T-cell (primary cell): ENCODE data around the gene PSEN1. TPM values are rescaled to one million over a fixed set of nuclear protein-coding genes. Genes with fewer than 3 reads are reported as not detected.
"Not testable (repeated sequence)": the region's sequence is repeated elsewhere in the genome, so short reads cannot be mapped to it uniquely, and the experiment has no call there.

Experiments
- ATAC-seq, 4 experiments: fragments of 200-7000 bp in 3 of 4; fragments of 150-1000 bp in 1 of 4; cut with Tn5 transposase; replicated peaks in 1 of 4; 1 replicate in 3 of 4; 2 replicates in 1 of 4; pipeline ENCODE4 v1.10.0; 2021; ENCODE audit warnings: moderate library complexity in 3 of 4, mild to moderate bottlenecking in 2 of 4, moderate number of reproducible peaks in 1 of 4
- CTCF ChIA-PET, 2 donors: fragments of 300-600 bp; sonication (Branson Sonifier 250); formaldehyde crosslinking; loops; one replicate each; lab custom pipeline; 2022; ENCODE audit warnings: antibody characterized with exemption in 2 of 2; lab: Charles Lee
- POLR2A ChIA-PET, 2 donors: fragments of 300-600 bp; sonication (Branson Sonifier 250); formaldehyde crosslinking; loops; one replicate each; lab custom pipeline; 2022; ENCODE audit warnings: antibody characterized with exemption in 2 of 2; lab: Charles Lee
- DNase-seq, 35 experiments: peaks; one replicate each; pipeline versions ENCODE4 v3.0.0 to v3.0.0-alpha.2; 2013 to 2023
- H3K27ac ChIP-seq: one replicate; pipeline ENCODE4 v1.5.1; 2013; ENCODE audit warnings: low read length
- H3K27me3 ChIP-seq, 2 experiments: replicated peaks in 1 of 2; 1 replicate in 1 of 2; 2 replicates in 1 of 2; pipeline versions ENCODE4 v1.6.1 to v1.7.0; 2013; ENCODE audit warnings: low read length in 1 of 2, mixed read lengths in 1 of 2; ENCODE audit not compliant: control insufficient read depth in 2 of 2, insufficient read depth in 2 of 2; ENCODE audit errors: extremely low read depth in 1 of 2
- H3K36me3 ChIP-seq, 2 donors: 1 replicate in 1 of 2; 2 replicates in 1 of 2; pipeline versions ENCODE4 v1.6.1 to v1.7.0; 2013; ENCODE audit warnings: low read length in 1 of 2; ENCODE audit not compliant: control insufficient read depth in 2 of 2, insufficient read depth in 1 of 2; ENCODE audit errors: extremely low read depth in 1 of 2
- H3K4me1 ChIP-seq, 2 experiments: 1 replicate in 1 of 2; 2 replicates in 1 of 2; pipeline versions ENCODE4 v1.6.1 to v1.7.0; 2013; ENCODE audit warnings: low read length in 2 of 2, mixed read lengths in 1 of 2; ENCODE audit not compliant: insufficient read depth in 2 of 2, control insufficient read depth in 1 of 2; ENCODE audit errors: extremely low read depth in 1 of 2
- H3K4me3 ChIP-seq, 2 donors: 1 replicate in 1 of 2; 2 replicates in 1 of 2; pipeline versions ENCODE4 v1.5.1 to v1.7.0; 2013; ENCODE audit warnings: mild to moderate bottlenecking in 2 of 2, low read length in 1 of 2, moderate library complexity in 1 of 2; ENCODE audit not compliant: control insufficient read depth in 1 of 2; ENCODE audit errors: extremely low read depth in 1 of 2
- H3K9me3 ChIP-seq: 2 replicates; pipeline ENCODE4 v1.7.0; 2013
- H3K27ac Mint-ChIP-seq, 2 donors: one replicate each; pipeline ENCODE4 v1.8.0; 2020 to 2021; ENCODE audit warnings: mild to moderate bottlenecking in 2 of 2, mixed read lengths in 2 of 2
- H3K27me3 Mint-ChIP-seq, 2 donors: one replicate each; pipeline ENCODE4 v1.8.0; 2021 to 2022; ENCODE audit warnings: mixed read lengths in 2 of 2
- H3K36me3 Mint-ChIP-seq: one replicate; pipeline ENCODE4 v1.8.0; 2021; ENCODE audit warnings: mixed read lengths
- H3K4me1 Mint-ChIP-seq, 3 donors: one replicate each; pipeline ENCODE4 v1.8.0; 2020 to 2022; ENCODE audit warnings: mixed read lengths in 3 of 3, mild to moderate bottlenecking in 1 of 3
- H3K4me3 Mint-ChIP-seq, 3 donors: one replicate each; pipeline ENCODE4 v1.8.0; 2020 to 2022; ENCODE audit warnings: mild to moderate bottlenecking in 3 of 3, mixed read lengths in 3 of 3, moderate library complexity in 3 of 3
- H3K9me3 Mint-ChIP-seq, 3 donors: one replicate each; pipeline ENCODE4 v1.8.0; 2020 to 2022; ENCODE audit warnings: mixed read lengths in 3 of 3
- WGBS: methylation state at CpG from one replicate; pipeline ENCODE4 v1.1.5; 2013; ENCODE audit warnings: missing lambda C conversion rate; ENCODE audit not compliant: insufficient coverage; 5-methylcytosine and 5-hydroxymethylcytosine counted together
- total RNA-seq, 35 experiments: library from RNA in 6 of 35; stranded (reverse) in 6 of 35; fragments of 120-200 nt in 1 of 35; gene quantifications; one replicate each; pipeline versions ENCODE4 v1.2.1 to v1.2.4 and lab custom pipeline; 2013 to 2026

PSEN1 gene
- total RNA-seq, 5 donors from 2014 or later (not counting 1 experiment from before 2014, with no cell fraction given), result 31.7 to 49.2 (median 37.9) TPM

DNA sequence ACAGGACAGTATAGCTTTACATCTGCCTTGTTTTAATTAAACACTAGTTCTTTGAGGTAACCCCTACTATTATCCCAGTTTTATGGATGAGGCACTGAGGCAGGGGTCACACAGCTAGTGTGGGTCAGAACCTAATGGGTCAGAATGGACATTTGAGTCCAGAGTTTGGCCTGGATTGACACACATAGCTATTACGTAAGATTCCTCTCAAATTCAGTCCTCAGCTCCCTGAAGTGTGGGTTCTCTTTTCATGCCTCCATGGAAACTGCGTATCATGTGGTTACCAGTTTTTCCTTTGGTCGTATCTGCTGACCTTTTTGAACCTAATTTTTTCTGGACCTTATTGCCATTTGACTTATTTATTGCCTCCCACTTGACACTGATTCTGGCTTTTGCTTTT, 40.4 kb downstream of the PSEN1 start:
- WGBS, result 81% methylated on average over 3 of the region's 3 CpGs
- H3K27me3 Mint-ChIP-seq, result no peaks in the 10 kb centered on the region
- peaks cover 48% of the 10 kb centered on the region for H3K36me3 Mint-ChIP-seq
- Histone ChIP-seq H3K27ac (no peak overlapping the region), H3K27me3 (no peaks in the 10 kb centered on the region), H3K4me1 (no peaks in the 10 kb centered on the region), H3K9me3 (no peaks in the 10 kb centered on the region), H3K36me3 (peaks cover 14 to 75% of the 10 kb centered on the region in 2 donors), H3K4me3 (no peak overlapping the region)
- no peaks in the 10 kb centered on the region for H3K9me3 Mint-ChIP-seq
- ChIA-PET POLR2A (no interaction called here), CTCF (interaction anchor here in 1 of 2 donors (0.6 kb wide), 1 partner anchor 287 kb away, joined by 4 read pairs; no protein-coding TSS in a partner anchor)
- no peak overlapping the region for H3K27ac Mint-ChIP-seq
- ATAC-seq, result no peak
- H3K4me1 Mint-ChIP-seq, result no peaks in the 10 kb centered on the region
- no peak for DNase-seq
- no peak overlapping the region for H3K4me3 Mint-ChIP-seq

DNA sequence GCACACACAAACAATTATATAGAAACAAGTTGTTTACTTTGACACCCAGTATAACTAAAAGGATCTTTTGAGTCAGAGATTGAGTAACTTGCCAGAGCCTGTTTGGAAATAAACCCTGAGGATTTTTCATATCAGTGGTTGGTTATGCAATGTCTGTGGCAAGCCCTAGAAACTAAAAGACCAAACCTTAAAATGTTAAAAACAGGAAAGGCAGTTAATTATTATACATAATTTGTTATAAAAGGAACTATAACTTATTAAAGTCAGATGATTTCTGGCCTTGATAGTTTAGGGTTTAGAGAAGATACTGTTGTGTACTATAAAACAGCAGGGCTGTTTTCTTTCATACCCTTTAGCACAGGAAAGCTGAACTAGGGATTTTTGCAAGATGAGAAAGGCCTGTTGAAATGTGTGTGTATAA, 44.1 kb downstream of the PSEN1 start:
- ChIA-PET POLR2A (no interaction called here), CTCF (no interaction called here)
- DNase-seq (no peak), ATAC-seq (no peak)
- no peak overlapping the region for H3K27ac ChIP-seq
- no peaks in the 10 kb centered on the region for H3K27me3 ChIP-seq
- H3K9me3 ChIP-seq, result no peaks in the 10 kb centered on the region
- no peaks in the 10 kb centered on the region for H3K4me1 ChIP-seq
- Mint-ChIP-seq H3K27me3 (no peaks in the 10 kb centered on the region), H3K9me3 (no peaks in the 10 kb centered on the region), H3K4me1 (no peaks in the 10 kb centered on the region), H3K27ac (no peak overlapping the region), H3K4me3 (no peak overlapping the region), H3K36me3 (peaks cover 29% of the 10 kb centered on the region)
- peaks cover 5 to 50% of the 10 kb centered on the region in 2 donors for H3K36me3 ChIP-seq
- no peak overlapping the region for H3K4me3 ChIP-seq

DNA sequence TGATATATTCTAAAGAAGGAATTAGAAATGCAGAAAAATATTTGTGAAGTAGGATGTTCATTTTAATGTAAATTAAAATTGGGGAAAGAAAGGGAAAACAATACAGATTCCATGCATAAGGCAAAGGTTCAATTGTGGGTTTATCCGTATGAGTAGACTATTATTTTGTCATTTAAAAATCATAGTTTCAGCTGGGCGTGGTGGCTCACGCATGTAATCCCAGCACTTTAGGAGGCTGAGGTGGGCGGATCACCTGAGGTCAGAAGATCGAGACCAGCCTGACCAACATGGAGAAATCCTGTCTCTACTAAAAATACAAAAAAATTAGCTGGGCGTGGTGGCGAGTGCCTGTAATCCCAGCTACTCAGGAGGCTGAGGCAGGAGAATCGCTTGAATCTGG, 44.7 kb downstream of the PSEN1 start:
- peaks cover 5 to 46% of the 10 kb centered on the region in 2 donors for H3K36me3 ChIP-seq
- H3K4me1 Mint-ChIP-seq, H3K27me3 Mint-ChIP-seq, DNase-seq, H3K4me1 ChIP-seq, H3K4me3 Mint-ChIP-seq, H3K4me3 ChIP-seq, H3K9me3 Mint-ChIP-seq, H3K9me3 ChIP-seq, CTCF ChIA-PET, ATAC-seq, H3K27me3 ChIP-seq, H3K27ac Mint-ChIP-seq, H3K27ac ChIP-seq, POLR2A ChIA-PET: not testable (repeated sequence)
- whole genome bisulfite sequencing, result 94% methylated on average over 4 of the region's 8 CpGs
- H3K36me3 Mint-ChIP-seq, result peaks cover 25% of the 10 kb centered on the region

- no CpG with 5 or more reads among the region's 3 CpGs for WGBS
- Mint-ChIP-seq H3K4me1 (no peaks in the 10 kb centered on the region), H3K27ac (no peak overlapping the region), H3K4me3 (no peak overlapping the region), H3K9me3 (no peaks in the 10 kb centered on the region), H3K36me3 (peaks cover 31% of the 10 kb centered on the region), H3K27me3 (no peaks in the 10 kb centered on the region)
- Histone ChIP-seq H3K27me3 (no peaks in the 10 kb centered on the region), H3K27ac (no peak overlapping the region), H3K4me1 (no peaks in the 10 kb centered on the region), H3K9me3 (no peaks in the 10 kb centered on the region), H3K36me3 (peaks cover 0 to 45% of the 10 kb centered on the region in 2 donors), H3K4me3 (no peak overlapping the region)
- no peak for DNase-seq
- no peak for ATAC-seq
- CTCF ChIA-PET, result interaction anchor here in 1 of 2 donors (0.6 to 0.9 kb wide), 2 partner anchors 275 to 347 kb away, joined by 3 to 4 read pairs; no protein-coding TSS in a partner anchor
- POLR2A ChIA-PET, result no interaction called here
These were observed 52.2 kb downstream of the PSEN1 start for GRCh38 chr14:73188501-73188911.

GRCh38 chr14:73189651-73190050, 53.3 kb downstream of the PSEN1 start:
- H3K4me1 ChIP-seq, result no peaks in the 10 kb centered on the region
- DNase-seq (no peak), ATAC-seq (no peak)
- no peak overlapping the region for H3K4me3 ChIP-seq
- H3K9me3 ChIP-seq, result no peaks in the 10 kb centered on the region
- no peak overlapping the region for H3K4me3 Mint-ChIP-seq
- no peak overlapping the region for H3K27ac Mint-ChIP-seq
- 100% methylated on average over 1 of the region's 3 CpGs for whole genome bisulfite sequencing
- no peaks in the 10 kb centered on the region for H3K4me1 Mint-ChIP-seq
- no peak overlapping the region for H3K27ac ChIP-seq
- ChIA-PET POLR2A (interaction anchor here in 1 of 2 donors (0.6 kb wide), 1 partner anchor 18 kb away, joined by 3 read pairs; no protein-coding TSS in a partner anchor), CTCF (no interaction called here)
- no peaks in the 10 kb centered on the region for H3K27me3 Mint-ChIP-seq
- peaks cover 0 to 54% of the 10 kb centered on the region in 2 donors for H3K36me3 ChIP-seq
- H3K27me3 ChIP-seq, result no peaks in the 10 kb centered on the region
- peaks cover 38% of the 10 kb centered on the region for H3K36me3 Mint-ChIP-seq
- no peaks in the 10 kb centered on the region for H3K9me3 Mint-ChIP-seq

- Mint-ChIP-seq H3K27me3 (no peaks in the 10 kb centered on the region), H3K27ac (no peak overlapping the region), H3K4me1 (no peaks in the 10 kb centered on the region), H3K9me3 (no peaks in the 10 kb centered on the region), H3K4me3 (no peak overlapping the region), H3K36me3 (peaks cover 48% of the 10 kb centered on the region)
- H3K4me1 ChIP-seq, result no peaks in the 10 kb centered on the region
- DNase-seq (no peak), ATAC-seq (no peak)
- H3K4me3 ChIP-seq, result no peak overlapping the region
- ChIA-PET CTCF (interaction anchor here in 1 of 2 donors (0.6 kb wide), 1 partner anchor 379 kb away, joined by 3 read pairs; no protein-coding TSS in a partner anchor), POLR2A (interaction anchor here in 1 of 2 donors (0.6 kb wide), 1 partner anchor 68 kb away, joined by 3 read pairs; no protein-coding TSS in a partner anchor)
- H3K9me3 ChIP-seq, result no peaks in the 10 kb centered on the region
- WGBS, result no CpG with 5 or more reads among the region's 2 CpGs
- H3K36me3 ChIP-seq, result peaks cover 0 to 63% of the 10 kb centered on the region in 2 donors
- H3K27ac ChIP-seq, result no peak overlapping the region
- no peaks in the 10 kb centered on the region for H3K27me3 ChIP-seq
These were observed 55.1 kb downstream of the PSEN1 start for GRCh38 chr14:73191441-73191840.
